Measurements from ENCODE around the gene CYP11A1.
"Not testable (repeated sequence)": the region's sequence is repeated elsewhere in the genome, so short reads cannot be mapped to it uniquely, and the experiment has no call there.

CYP11A1 gene

GRCh38 chr15:74400313-74400860 is 32.9 kb upstream of the CYP11A1 start:
- DNase-seq, result peak; percentile 25

GRCh38 chr15:74399511-74400312 is 32.3 kb upstream of the CYP11A1 start:
- DNase-seq, result no peak

DNA sequence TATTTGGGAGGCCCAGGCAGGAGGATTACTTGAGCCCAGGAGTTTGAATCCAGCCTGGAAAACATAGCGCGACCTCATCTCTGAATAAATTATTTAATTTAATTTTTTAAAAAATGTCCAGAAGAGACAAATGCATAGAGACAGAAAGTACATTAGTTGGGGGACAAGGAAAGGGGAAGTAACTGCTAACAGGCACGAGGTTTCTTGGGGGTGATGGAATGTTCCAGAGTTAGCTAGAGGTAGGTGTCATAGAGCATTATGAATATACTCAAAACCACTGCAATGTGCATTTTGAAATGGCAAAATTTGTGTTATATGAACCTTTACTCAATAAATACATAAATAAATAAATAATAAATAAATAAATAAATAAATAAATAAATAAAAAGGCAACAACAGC is 31.7 kb upstream of the CYP11A1 start:
- no peak for DNase-seq

- DNase-seq, result no peak
Measured at GRCh38 chr15:74398183-74398582, 30.7 kb upstream of the CYP11A1 start.

DNA sequence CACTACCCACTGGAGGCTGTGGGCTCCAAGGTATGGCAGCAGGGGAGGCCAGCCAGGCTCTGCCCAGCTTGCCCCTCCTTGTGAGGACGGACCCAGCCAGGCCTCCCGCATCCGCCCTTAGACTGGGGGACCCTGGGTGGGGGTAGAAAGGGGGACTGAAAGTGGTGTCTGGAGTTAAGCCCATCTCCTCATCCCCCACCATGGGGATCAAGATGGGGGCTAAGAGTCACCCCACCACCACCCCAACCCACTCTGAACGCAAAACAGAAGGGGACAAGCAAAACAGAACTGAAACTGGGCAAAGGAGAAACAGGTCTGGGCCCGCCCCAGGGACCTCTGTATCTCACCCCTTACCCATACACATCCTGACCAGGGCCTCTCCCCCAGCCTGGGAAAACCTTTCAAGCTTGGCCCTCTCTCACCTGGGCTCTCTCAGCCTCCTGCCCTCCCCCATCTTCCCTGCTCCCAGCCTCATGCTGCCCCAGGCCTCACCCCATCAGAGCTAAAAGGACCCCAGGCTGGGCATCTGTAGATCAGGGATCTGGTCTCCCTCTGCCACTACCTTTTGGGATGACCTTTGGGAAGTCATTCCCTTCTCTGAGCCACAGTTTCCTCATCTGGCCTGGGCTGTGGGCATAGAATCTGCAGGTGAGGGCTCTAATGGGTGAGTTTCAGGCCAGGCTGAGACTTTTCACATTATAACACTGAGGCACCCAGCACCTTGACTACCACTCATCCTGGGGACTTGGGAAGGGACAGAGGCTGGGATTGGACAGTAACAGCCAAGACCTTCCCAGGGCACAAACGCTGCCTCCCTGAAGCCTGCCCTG is 30.0 kb upstream of the CYP11A1 start:
- DNase-seq, result peak; percentile 64

DNA sequence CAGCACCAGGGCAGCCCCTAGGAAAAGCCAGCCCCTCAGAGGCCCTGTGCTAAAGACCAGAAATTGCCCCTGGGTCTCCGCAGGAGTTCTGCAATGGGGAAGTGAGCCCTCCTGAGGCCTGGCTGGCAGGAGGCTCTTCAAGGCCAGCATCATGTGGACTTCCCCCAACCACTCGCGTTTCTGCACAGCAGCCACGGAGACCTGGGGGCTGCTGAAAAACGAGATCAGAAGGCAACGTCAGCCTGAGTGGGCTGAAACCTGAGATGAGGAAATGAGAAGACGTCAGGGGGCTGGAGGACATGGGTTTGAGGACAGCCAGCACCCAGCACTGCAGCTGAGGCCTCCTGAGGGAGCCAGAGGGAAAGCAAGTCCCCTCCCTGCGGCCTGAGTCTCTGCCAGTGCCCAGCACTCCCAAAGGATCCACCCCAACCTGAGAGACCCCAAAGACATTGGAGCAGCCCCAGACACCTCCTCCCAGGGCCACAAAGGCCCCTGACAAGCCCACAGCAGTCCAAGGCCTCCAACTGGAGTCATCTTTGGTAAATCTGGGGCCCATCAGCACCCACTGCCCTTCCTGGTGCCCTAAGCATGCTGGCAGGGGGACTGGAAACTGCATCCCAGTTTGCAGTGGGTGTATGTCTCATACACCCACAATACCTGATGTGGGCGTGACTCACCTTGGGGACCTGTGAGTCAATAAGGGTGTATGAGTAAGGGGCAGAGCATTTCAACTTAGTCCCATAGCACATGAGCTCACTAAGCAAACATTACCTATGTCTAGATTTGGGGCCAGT is 29.2 kb upstream of the CYP11A1 start:
- peak; percentile 84 for DNase-seq

GRCh38 chr15:74396146-74396438 is 28.6 kb upstream of the CYP11A1 start:
- DNase-seq, result no peak

DNA sequence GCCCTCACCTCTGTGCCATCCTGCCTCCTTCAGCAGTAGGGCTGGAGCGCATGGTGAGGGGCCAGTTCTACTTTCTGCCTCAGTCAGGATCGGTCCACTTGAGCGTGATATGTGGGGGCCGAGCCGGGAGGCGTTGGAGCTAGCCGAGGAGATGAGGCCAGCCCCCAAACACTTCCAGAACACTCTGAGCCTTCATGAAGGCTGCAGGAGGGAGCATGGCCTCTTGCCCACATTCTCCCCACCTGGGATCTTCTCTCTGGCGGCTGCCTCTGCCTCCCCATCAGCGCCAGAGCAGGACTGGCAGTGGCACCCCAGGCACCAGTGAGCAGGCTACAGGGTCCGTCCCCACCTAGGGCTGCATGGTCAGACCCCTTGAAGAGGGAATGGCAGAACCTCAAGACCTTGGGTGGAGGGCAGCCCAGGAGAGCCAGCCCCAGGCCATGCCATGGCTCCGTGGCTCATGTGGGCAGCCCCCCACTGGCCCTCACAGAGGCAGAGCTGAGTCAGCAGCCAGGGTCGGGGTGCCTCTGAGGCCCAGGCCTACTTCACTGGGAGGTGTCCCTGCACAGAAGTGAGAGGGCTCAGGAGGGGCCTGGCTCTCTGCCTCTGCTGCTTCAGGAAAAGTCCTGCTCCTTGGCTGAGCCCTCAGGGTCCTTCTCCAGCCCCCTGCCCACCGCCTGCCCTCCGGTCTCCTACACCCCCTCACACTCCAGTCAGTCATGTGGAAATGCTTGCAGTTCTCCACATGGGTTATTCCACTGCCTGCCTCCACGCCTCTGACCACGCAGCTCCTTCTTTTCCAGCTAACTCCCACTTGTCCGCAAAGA is 28.1 kb upstream of the CYP11A1 start:
- DNase-seq, result no peak

DNA sequence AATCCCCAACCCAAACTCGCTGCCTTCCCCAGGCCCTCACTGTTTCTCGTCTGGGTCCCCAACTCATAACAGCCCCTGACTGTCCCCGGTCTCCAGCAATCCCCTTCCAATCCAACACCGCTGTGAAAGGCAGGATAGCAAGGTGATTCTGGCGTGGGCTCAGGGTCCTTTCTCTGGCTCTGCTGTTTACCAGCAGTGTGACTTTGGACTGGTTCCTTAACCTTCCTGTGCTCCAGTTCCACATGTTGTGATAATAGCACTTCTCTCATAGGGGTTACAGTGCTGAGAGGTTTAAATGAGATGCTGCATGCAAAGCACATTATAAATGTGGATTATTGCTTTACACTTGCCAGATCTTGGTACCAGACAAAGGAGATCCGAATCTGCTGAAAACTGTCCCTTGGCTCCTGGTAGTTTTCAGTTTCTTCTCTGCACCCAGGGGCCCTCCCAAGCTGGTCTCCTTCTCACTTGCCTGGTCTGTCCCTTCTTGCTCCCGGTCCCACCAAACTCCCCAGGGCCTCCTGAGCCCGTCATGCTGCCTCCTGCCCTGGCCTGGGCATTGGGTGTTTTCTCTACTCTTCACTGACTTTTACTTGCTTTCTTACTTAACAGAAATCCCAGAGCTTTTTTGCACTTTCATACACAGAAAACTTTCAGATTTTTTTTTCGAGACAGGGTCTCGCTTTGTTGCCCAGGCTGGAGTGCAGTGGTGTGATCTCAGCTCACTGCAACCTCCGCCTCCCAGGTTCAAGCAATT is 26.8 kb upstream of the CYP11A1 start:
- no peak for DNase-seq

- no peak for DNase-seq
Measured at GRCh38 chr15:74393423-74393822, 26.0 kb upstream of the CYP11A1 start.

DNA sequence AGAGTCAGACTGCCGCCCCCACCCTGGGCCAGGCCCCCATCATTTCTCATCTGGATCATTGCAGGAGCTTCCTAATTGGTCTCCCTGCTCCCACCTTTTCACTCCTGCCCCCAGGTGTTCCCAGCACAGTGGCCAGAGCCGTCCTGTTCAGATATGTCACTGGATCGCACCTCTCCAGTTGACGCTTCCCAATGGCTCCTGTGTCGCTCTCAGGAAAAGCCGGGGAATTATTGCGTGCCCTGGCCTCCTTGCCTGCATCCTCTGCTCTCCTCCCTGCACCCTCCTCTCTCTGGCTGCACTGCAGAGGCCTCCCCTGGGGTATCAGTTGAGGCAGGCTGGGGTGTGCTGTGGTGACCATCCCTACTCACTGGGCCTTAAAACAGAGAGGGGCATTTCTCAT is 25.5 kb upstream of the CYP11A1 start:
- no peak for DNase-seq

GRCh38 chr15:74392451-74392830 is 25.0 kb upstream of the CYP11A1 start:
- DNase-seq, result no peak

DNA sequence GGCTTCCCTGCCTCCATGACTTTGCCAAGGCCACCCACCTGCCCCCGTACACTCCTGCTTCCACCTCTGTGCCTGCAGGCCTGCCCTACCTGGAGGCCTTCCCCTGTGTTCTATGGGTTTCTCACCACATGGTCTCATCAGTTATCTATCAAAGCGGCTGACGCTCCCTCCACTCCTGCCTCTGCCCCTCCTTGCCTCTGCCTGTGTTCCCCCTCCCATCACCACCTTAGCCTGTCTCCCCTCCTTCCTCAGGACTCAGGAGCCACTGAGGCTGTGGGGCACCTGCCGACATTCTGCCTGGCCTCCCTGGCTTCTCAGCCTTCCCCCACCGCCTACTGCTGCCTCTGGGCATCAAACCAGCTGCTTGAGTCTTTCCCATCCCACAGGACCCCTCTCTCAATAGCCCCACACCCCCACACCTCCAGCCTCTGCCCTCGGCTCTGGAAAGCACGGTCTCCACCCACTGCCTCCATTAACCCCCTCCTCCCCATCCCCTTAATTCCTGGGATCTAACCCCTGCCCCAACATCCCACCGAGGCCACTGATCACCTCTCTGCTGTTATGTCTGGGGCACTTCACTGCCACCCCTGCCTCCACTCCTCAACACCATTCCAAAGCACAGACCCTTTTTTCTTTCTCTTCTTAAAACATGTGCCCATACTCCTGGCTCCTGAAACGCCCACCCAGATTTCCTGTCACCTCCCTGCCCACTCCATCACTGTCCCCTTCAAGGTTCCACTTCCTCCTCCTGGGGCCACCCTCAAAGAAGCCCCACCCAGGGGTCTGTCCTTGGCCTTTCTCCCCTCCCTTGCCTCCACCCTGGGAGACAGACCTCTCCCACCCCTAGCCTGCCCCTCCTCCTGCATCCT is 24.4 kb upstream of the CYP11A1 start:
- no peak for DNase-seq

DNA sequence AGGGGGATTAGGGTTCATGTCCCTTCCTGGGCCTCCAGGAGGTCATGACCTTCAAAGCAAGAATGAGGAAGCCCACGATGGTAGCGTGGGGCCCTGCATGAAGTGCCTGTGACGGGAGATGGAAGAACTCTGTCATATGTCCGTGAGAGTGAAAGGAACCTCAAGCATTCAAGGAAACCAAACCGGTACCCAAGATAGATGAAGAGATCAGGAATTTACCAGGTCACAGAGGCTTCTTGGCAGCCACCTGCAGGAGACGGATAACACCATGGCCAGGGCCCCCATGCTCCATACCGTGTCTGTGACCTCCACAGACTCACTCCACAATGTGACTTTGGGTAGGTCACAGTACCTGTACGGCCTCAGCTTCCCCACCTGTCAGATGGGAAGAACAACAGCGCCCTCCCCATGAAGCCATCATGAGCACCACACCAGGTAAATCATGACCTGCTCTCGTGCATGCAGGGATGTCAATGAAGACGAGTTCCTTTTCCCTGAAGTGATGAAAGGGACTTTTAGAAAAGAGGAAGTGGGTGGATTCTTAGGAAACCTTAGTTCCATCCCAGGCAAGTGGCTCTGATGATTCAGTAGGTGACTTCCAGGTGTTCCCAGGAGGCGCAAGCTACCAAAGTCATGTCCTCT is 23.3 kb upstream of the CYP11A1 start:
- peak; percentile 53 for DNase-seq

- not testable (repeated sequence) for DNase-seq
Measured at GRCh38 chr15:74390049-74390646, 22.7 kb upstream of the CYP11A1 start.

- DNase-seq, result peak; percentile 27
Measured at GRCh38 chr15:74389241-74390048, 22.0 kb upstream of the CYP11A1 start.

GRCh38 chr15:74388363-74388951 is 21.0 kb upstream of the CYP11A1 start:
- no peak for DNase-seq
